Fibroblast of lung (primary cell): Measurements from ENCODE around the gene ASTN2. TPM values are rescaled to one million over a fixed set of nuclear protein-coding genes. Genes with fewer than 3 reads are reported as not detected.

Experiments
- DNase-seq, 2 donors: peaks; one replicate each; pipeline versions ENCODE4 v3.0.0 to v3.0.0-alpha.2; 2010; ENCODE audit warnings: low read depth in 2 of 2
- H2AFZ ChIP-seq: 2 replicates; pipeline ENCODE4 v1.5.1; 2012; ENCODE audit warnings: low read length, control low read depth, inconsistent platforms
- H3K27ac ChIP-seq: 2 replicates; pipeline ENCODE4 v1.5.1; 2011; ENCODE audit warnings: low read length, control low read depth; ENCODE audit not compliant: insufficient read depth
- H3K27me3 ChIP-seq: 2 replicates; pipeline ENCODE4 v1.5.1; 2011; ENCODE audit warnings: mild to moderate bottlenecking, low read length; ENCODE audit not compliant: control insufficient read depth, insufficient read depth
- H3K36me3 ChIP-seq: 2 replicates; pipeline ENCODE4 v1.5.1; 2011; ENCODE audit warnings: low read length; ENCODE audit not compliant: control insufficient read depth, insufficient read depth
- H3K4me1 ChIP-seq: 2 replicates; pipeline ENCODE4 v1.5.1; 2011; ENCODE audit warnings: low read length; ENCODE audit not compliant: control insufficient read depth, insufficient read depth; ENCODE audit errors: extremely low read depth
- H3K4me2 ChIP-seq: 2 replicates; pipeline ENCODE4 v1.5.1; 2011; ENCODE audit warnings: low read length, control low read depth; ENCODE audit not compliant: insufficient read depth; ENCODE audit errors: extremely low read depth
- H3K4me3 ChIP-seq, 4 experiments: fragments of 200-600 bp in 1 of 4; sonication (generic) in 1 of 4; replicated peaks in 1 of 4; 2 replicates each; pipeline ENCODE4 v1.5.1; 2011 to 2016; ENCODE audit warnings: low read length in 4 of 4, low read depth in 3 of 4, mild to moderate bottlenecking in 3 of 4, control low read depth in 2 of 4, inconsistent platforms in 1 of 4, mixed read lengths in 1 of 4; ENCODE audit not compliant: insufficient read depth in 1 of 4; ENCODE audit errors: control extremely low read depth in 1 of 4
- H3K79me2 ChIP-seq: 2 replicates; pipeline ENCODE4 v1.5.1; 2012; ENCODE audit warnings: mild to moderate bottlenecking, low read length, inconsistent platforms; ENCODE audit not compliant: control insufficient read depth, insufficient read depth
- H3K9ac ChIP-seq: 2 replicates; pipeline ENCODE4 v1.5.1; 2011; ENCODE audit warnings: mild to moderate bottlenecking, low read length, control low read depth; ENCODE audit not compliant: insufficient read depth
- H3K9me3 ChIP-seq: 2 replicates; pipeline ENCODE4 v1.5.1; 2012; ENCODE audit warnings: low read depth, low read length; ENCODE audit not compliant: control insufficient read depth, insufficient read depth
- H4K20me1 ChIP-seq: 2 replicates; pipeline ENCODE4 v1.5.1; 2011; ENCODE audit warnings: low read length; ENCODE audit not compliant: control insufficient read depth, insufficient read depth; ENCODE audit errors: extremely low read depth
- CTCF ChIP-seq, 2 donors: IDR thresholded peaks in 1 of 2; conservative IDR thresholded peaks in 1 of 2; 1 replicate in 1 of 2; 2 replicates in 1 of 2; pipeline ENCODE4 v1.5.1; 2011 to 2012; ENCODE audit warnings: low read length in 2 of 2, control low read depth in 1 of 2, inconsistent platforms in 1 of 2, low read depth in 1 of 2, mild to moderate bottlenecking in 1 of 2
- EZH2 ChIP-seq: IDR thresholded peaks from 2 replicates; pipeline ENCODE4 v1.5.1; 2012; ENCODE audit warnings: low read length, control low read depth, mild to moderate bottlenecking; ENCODE audit errors: missing control alignments
- polyA plus RNA-seq, 2 donors: library from polyadenylated mRNA; depleted of rRNA in 1 of 2; stranded (reverse) in 1 of 2; unstranded in 1 of 2; fragments of >200 nt; gene quantifications; 2 replicates each; pipeline ENCODE4 v1.2.1, GENCODE V29; 2011 to 2012; ENCODE audit warnings: missing spikeins in 1 of 2
- total RNA-seq: library from RNA; depleted of rRNA; stranded (reverse); fragments of >200 nt; gene quantifications from 2 replicates; pipeline ENCODE4 v1.2.1, GENCODE V29; 2014

Gene ASTN2
- total and polyA plus RNA-seq, 2 donors (not counting 1 experiment from before 2014, with no cell fraction given): 2.2 to 19.2 TPM

DNA sequence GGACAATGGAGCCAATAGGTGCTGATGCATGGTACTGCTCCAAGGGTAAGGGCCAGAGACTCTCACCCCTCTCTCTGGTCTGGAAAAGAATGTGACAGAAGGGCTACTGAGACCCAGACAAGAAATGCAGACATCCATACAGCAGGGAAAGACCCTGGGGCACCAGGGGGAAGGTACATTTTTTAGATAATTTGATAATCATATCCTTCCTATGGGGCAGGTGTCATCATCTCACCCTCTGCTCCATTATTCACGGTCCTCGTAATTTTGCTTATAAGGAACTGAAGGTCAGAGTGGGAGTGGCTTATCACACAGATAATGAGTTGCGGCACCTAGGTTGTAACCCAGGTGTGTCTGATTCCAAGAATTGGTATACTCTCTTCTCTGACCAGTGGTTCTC is 637.7 kb downstream of the ASTN2 start:
- Histone ChIP-seq H3K9me3 (no peaks in the 10 kb centered on the region), H3K27ac (no peak overlapping the region), H3K4me1 (no peaks in the 10 kb centered on the region), H4K20me1 (no peaks in the 10 kb centered on the region), H3K4me3 (no peak overlapping the region), H3K27me3 (no peaks in the 10 kb centered on the region), H2AFZ (no peak overlapping the region), H3K36me3 (no peaks in the 10 kb centered on the region), H3K9ac (no peak overlapping the region), H3K79me2 (no peaks in the 10 kb centered on the region), H3K4me2 (no peak overlapping the region)
- no peak for TF ChIP-seq EZH2
- no peak for TF ChIP-seq CTCF (conservative IDR thresholded peaks at IDR 0.05 in 1 of 2, IDR thresholded peaks at IDR 0.05 in 1 of 2; ENCODE audit: low read depth in 1 of 2, low read length in 2 of 2)
- no peak for DNase-seq

GRCh38 chr9:116774421-116775180 is 640.3 kb downstream of the ASTN2 start:
- no peaks in the 10 kb centered on the region for H4K20me1 ChIP-seq
- DNase-seq: no peak
- H3K79me2 ChIP-seq: no peaks in the 10 kb centered on the region
- H3K27me3 ChIP-seq: no peaks in the 10 kb centered on the region
- no peak for TF ChIP-seq EZH2
- TF ChIP-seq CTCF (conservative IDR thresholded peaks at IDR 0.05 in 1 of 2, IDR thresholded peaks at IDR 0.05 in 1 of 2; ENCODE audit: low read depth in 1 of 2, low read length in 2 of 2): no peak
- no peak overlapping the region for H3K27ac ChIP-seq
- H3K36me3 ChIP-seq: no peaks in the 10 kb centered on the region
- no peak overlapping the region for H3K4me2 ChIP-seq
- no peaks in the 10 kb centered on the region for H3K9me3 ChIP-seq
- no peaks in the 10 kb centered on the region for H3K4me1 ChIP-seq
- H3K9ac ChIP-seq: no peak overlapping the region
- H3K4me3 ChIP-seq: no peak overlapping the region
- no peak overlapping the region for H2AFZ ChIP-seq

- Histone ChIP-seq H3K36me3 (no peaks in the 10 kb centered on the region), H3K79me2 (no peaks in the 10 kb centered on the region), H2AFZ (no peak overlapping the region), H3K27me3 (no peaks in the 10 kb centered on the region), H3K9me3 (no peaks in the 10 kb centered on the region), H4K20me1 (no peaks in the 10 kb centered on the region), H3K4me3 (no peak overlapping the region), H3K4me2 (no peak overlapping the region), H3K4me1 (no peaks in the 10 kb centered on the region), H3K9ac (no peak overlapping the region), H3K27ac (no peak overlapping the region)
- DNase-seq: no peak
- TF ChIP-seq EZH2 (no peak), CTCF (conservative IDR thresholded peaks at IDR 0.05 in 1 of 2, IDR thresholded peaks at IDR 0.05 in 1 of 2; ENCODE audit: low read depth in 1 of 2, low read length in 2 of 2) (no peak)
Measured at GRCh38 chr9:116767219-116767618, 647.6 kb downstream of the ASTN2 start.
